Spleen (tissue), 11 donors: ENCODE measurements around the gene EXOC6B. TPM values are rescaled to one million over a fixed set of nuclear protein-coding genes. Genes with fewer than 3 reads are reported as not detected.

Source experiments
- DNase-seq: peaks from one replicate; pipeline ENCODE4 v3.0.0-alpha.2; 2020
- H3K27ac ChIP-seq, 8 donors: fragments of 200-600 bp; sonication (generic) in 7 of 8; 1 replicate in 4 of 8; 2 replicates in 4 of 8; pipeline versions ENCODE4 v1.5.0 to v1.8.0; 2016 to 2021; ENCODE audit warnings: inconsistent platforms in 4 of 8, mild to moderate bottlenecking in 4 of 8, moderate library complexity in 1 of 8
- H3K27me3 ChIP-seq, 7 donors: fragments of 200-600 bp; sonication (generic) in 6 of 7; replicated peaks in 1 of 7; 1 replicate in 4 of 7; 2 replicates in 3 of 7; pipeline versions ENCODE4 v1.5.0 to v1.8.0; 2016 to 2021; ENCODE audit warnings: inconsistent platforms in 3 of 7, mild to moderate bottlenecking in 1 of 7
- H3K36me3 ChIP-seq, 6 donors: fragments of 200-600 bp; sonication (generic) in 5 of 6; 1 replicate in 4 of 6; 2 replicates in 2 of 6; pipeline versions ENCODE4 v1.5.0 to v1.8.0; 2016 to 2021; ENCODE audit warnings: inconsistent platforms in 2 of 6
- H3K4me1 ChIP-seq, 6 donors: fragments of 200-600 bp; sonication (generic) in 5 of 6; 1 replicate in 3 of 6; 2 replicates in 3 of 6; pipeline versions ENCODE4 v1.5.0 to v1.8.0; 2016 to 2021; ENCODE audit warnings: inconsistent platforms in 3 of 6
- H3K4me3 ChIP-seq, 8 donors: fragments of 200-600 bp; sonication (generic) in 7 of 8; 1 replicate in 4 of 8; 2 replicates in 4 of 8; pipeline versions ENCODE4 v1.5.0 to v1.8.0; 2016 to 2021; ENCODE audit warnings: inconsistent platforms in 4 of 8, mild to moderate bottlenecking in 4 of 8, moderate library complexity in 2 of 8
- H3K9me3 ChIP-seq, 8 donors: fragments of 200-600 bp; sonication (generic) in 7 of 8; 1 replicate in 4 of 8; 2 replicates in 4 of 8; pipeline versions ENCODE4 v1.5.0 to v1.8.0; 2016 to 2021; ENCODE audit warnings: inconsistent platforms in 4 of 8
- CTCF ChIP-seq, 11 experiments: fragments of 200-600 bp in 7 of 11; fragments of 450-650 bp in 4 of 11; sonication (generic) in 4 of 11; IDR thresholded peaks in 8 of 11; conservative IDR thresholded peaks in 3 of 11; 1 replicate in 7 of 11; 2 replicates in 4 of 11; pipeline versions ENCODE4 v1.4.0 to v1.8.0; 2016 to 2021; ENCODE audit warnings: antibody characterized with exemption in 11 of 11, inconsistent platforms in 4 of 11, mild to moderate bottlenecking in 1 of 11
- POLR2A ChIP-seq, 3 donors: fragments of 450-650 bp; IDR thresholded peaks; one replicate each; pipeline ENCODE4 v1.5.1; 2017; ENCODE audit warnings: antibody characterized with exemption in 3 of 3, mild to moderate bottlenecking in 1 of 3
- POLR2AphosphoS5 ChIP-seq, 3 donors: sonication (generic); formaldehyde crosslinking; IDR thresholded peaks; one replicate each; pipeline ENCODE4 v1.5.1; 2017; ENCODE audit warnings: antibody characterized with exemption in 3 of 3
- WGBS, 5 donors: extraction: QIAGEN DNeasy Blood & Tissue Kit in 3 of 5; methylation state at CpG; one replicate each; pipeline versions ENCODE4 v1.1.5 to v1.1.7; 2013 to 2018; 5-methylcytosine and 5-hydroxymethylcytosine counted together
- intact Hi-C: fragments of 100-400 bp; cut with DNase I; formaldehyde crosslinking; loops from one replicate; pipeline ENCODE4 v1.15.0; 2023; ENCODE audit warnings: low total_unique reads
- polyA plus RNA-seq, 3 donors: library from polyadenylated mRNA; stranded (reverse); fragments of 200-250 nt; gene quantifications; one replicate each; pipeline ENCODE4 v1.2.1, GENCODE V29; 2013
- total RNA-seq, 7 donors: library from RNA; depleted of rRNA in 3 of 7; stranded (reverse); fragments of >200 nt in 3 of 7; fragmentation: NEBNext Ultra II Directional in 4 of 7; extraction: Animal tissue kit (Norgen Biotek cat#: 25700) in 4 of 7; gene quantifications; one replicate each; pipeline versions ENCODE4 v1.1.0 to v1.2.1, GENCODE V29; 2016 to 2021
- donor health status: healthy with polysubstance abuse.
- donor health status: DM: no; HTN: no; CAD: no; lungs with moderate emphysema.
- donor health status: DM: no; HTN: no; CAD: no.
- donor health status: Bipolar disorder and iron deficiency.
- donor health status: healthy.
- donor health status: DM: no; HTN: no; CAD: no.
- donor health status: DM: yes; HTN: yes; CAD: no.

EXOC6B gene
- total and polyA plus RNA-seq, 10 donors, result 1.0 to 27.9 (median 18.0) TPM

- WGBS, 5 donors, result 94 to 98% (median 95%) methylated on average over 1 of the region's 1 CpG
- Histone ChIP-seq H3K27me3 (no peaks in the 10 kb centered on the region), H3K36me3 (no peaks in the 10 kb centered on the region), H3K4me1 (no peaks in the 10 kb centered on the region), H3K4me3 (no peak overlapping the region), H3K27ac (no peak overlapping the region), H3K9me3 (peaks cover 0 to 21% (median 12%) of the 10 kb centered on the region in 8 donors)
- no peak for DNase-seq
- intact Hi-C loops, result no loop called here
- no peak for TF ChIP-seq POLR2AphosphoS5 (IDR thresholded peaks at IDR 0.05)
- no peak for TF ChIP-seq CTCF (IDR thresholded peaks at IDR 0.05 in 8 of 11, conservative IDR thresholded peaks at IDR 0.05 in 3 of 11)
- no peak for TF ChIP-seq POLR2A (IDR thresholded peaks at IDR 0.05)
Observed at GRCh38 chr2:72347081-72347480, 478.8 kb downstream of the EXOC6B start.

GRCh38 chr2:72341639-72342038 is 484.2 kb downstream of the EXOC6B start:
- WGBS, 5 donors, result 86 to 98% (median 96%) methylated on average over 1 of the region's 1 CpG
- Histone ChIP-seq H3K4me3 (no peak overlapping the region), H3K4me1 (no peaks in the 10 kb centered on the region), H3K36me3 (no peaks in the 10 kb centered on the region), H3K27me3 (no peaks in the 10 kb centered on the region), H3K27ac (no peak overlapping the region), H3K9me3 (peaks cover 0 to 20% (median 11%) of the 10 kb centered on the region in 8 donors)
- TF ChIP-seq POLR2A (IDR thresholded peaks at IDR 0.05) (no peak), CTCF (IDR thresholded peaks at IDR 0.05 in 8 of 11, conservative IDR thresholded peaks at IDR 0.05 in 3 of 11) (no peak), POLR2AphosphoS5 (IDR thresholded peaks at IDR 0.05) (no peak)
- DNase-seq, result no peak
- intact Hi-C loops, result no loop called here

- no peaks in the 10 kb centered on the region for H3K27me3 ChIP-seq
- TF ChIP-seq POLR2A (IDR thresholded peaks at IDR 0.05), result no peak
- no peak for TF ChIP-seq POLR2AphosphoS5 (IDR thresholded peaks at IDR 0.05)
- no peak for TF ChIP-seq CTCF (IDR thresholded peaks at IDR 0.05 in 8 of 11, conservative IDR thresholded peaks at IDR 0.05 in 3 of 11)
- no peaks in the 10 kb centered on the region for H3K36me3 ChIP-seq
- H3K27ac ChIP-seq, result no peak overlapping the region
- WGBS, 5 donors, result 80 to 89% (median 81%) methylated on average over 4 of the region's 4 CpGs
- peaks cover 0 to 20% (median 11%) of the 10 kb centered on the region in 8 donors for H3K9me3 ChIP-seq
- DNase-seq, result no peak
- intact Hi-C loops, result no loop called here
- H3K4me3 ChIP-seq, result no peak overlapping the region
- H3K4me1 ChIP-seq, result no peaks in the 10 kb centered on the region
Observed at GRCh38 chr2:72340665-72341064, 485.2 kb downstream of the EXOC6B start.

GRCh38 chr2:72338076-72338475 is 487.8 kb downstream of the EXOC6B start:
- intact Hi-C loops, result no loop called here
- H3K4me3 ChIP-seq, result no peak overlapping the region
- DNase-seq, result no peak
- H3K36me3 ChIP-seq, result no peaks in the 10 kb centered on the region
- 91 to 100% (median 98%) methylated on average over 1 of the region's 1 CpG for WGBS, 5 donors
- no peaks in the 10 kb centered on the region for H3K9me3 ChIP-seq
- H3K4me1 ChIP-seq, result no peaks in the 10 kb centered on the region
- H3K27ac ChIP-seq, result no peak overlapping the region
- no peak for TF ChIP-seq POLR2A (IDR thresholded peaks at IDR 0.05)
- TF ChIP-seq POLR2AphosphoS5 (IDR thresholded peaks at IDR 0.05), result no peak
- no peak for TF ChIP-seq CTCF (IDR thresholded peaks at IDR 0.05 in 8 of 11, conservative IDR thresholded peaks at IDR 0.05 in 3 of 11)
- H3K27me3 ChIP-seq, result no peaks in the 10 kb centered on the region
